HG03378 (cell line): ENCODE data around the gene KLHL21.
"Not testable (repeated sequence)": the region's sequence is repeated elsewhere in the genome, so short reads cannot be mapped to it uniquely, and the experiment has no call there.

Experiments used
- ATAC-seq: cut with Tn5 transposase; IDR thresholded peaks from one replicate; pipeline ENCODE4 v1.9.1; 2021; ENCODE audit warnings: mild to moderate bottlenecking, moderate library complexity; ENCODE audit not compliant: unreplicated experiment

KLHL21 gene, protein sequence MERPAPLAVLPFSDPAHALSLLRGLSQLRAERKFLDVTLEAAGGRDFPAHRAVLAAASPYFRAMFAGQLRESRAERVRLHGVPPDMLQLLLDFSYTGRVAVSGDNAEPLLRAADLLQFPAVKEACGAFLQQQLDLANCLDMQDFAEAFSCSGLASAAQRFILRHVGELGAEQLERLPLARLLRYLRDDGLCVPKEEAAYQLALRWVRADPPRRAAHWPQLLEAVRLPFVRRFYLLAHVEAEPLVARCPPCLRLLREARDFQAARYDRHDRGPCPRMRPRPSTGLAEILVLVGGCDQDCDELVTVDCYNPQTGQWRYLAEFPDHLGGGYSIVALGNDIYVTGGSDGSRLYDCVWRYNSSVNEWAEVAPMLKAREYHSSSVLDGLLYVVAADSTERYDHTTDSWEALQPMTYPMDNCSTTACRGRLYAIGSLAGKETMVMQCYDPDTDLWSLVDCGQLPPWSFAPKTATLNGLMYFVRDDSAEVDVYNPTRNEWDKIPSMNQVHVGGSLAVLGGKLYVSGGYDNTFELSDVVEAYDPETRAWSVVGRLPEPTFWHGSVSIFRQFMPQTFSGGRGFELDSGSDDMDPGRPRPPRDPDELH

DNA sequence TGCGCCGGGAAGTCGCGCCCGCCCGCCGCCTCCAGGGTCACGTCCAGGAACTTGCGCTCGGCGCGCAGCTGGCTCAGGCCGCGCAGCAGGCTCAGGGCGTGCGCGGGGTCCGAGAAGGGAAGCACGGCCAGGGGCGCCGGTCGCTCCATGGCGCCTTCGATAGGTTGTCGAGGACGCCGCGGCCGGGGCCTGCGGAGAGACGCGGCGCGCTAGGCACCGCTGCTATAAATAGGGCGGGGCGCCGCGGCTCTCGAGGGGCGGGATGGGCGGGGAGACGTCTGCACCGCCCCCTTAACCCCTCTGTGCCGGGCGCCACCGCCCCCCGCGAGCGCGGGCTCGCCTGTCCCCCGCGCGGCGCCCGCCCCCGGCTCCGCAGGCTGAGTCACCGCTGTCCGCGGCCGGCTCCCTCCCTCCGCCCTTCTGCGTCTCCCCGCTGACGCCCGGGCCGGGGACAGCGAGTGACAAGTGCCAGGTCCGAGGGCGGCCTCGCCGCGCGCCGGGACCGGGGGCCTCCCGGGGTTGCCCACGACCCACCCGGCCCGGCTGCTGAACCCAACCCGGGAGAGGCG lies at the start of gene KLHL21:
Gene KLHL21, minus strand, starts transcription at position 201 of the 569 bp plus-strand sequence. Its CDS starts 52 bp downstream, at position 149.
- peak; percentile 32 for ATAC-seq

DNA sequence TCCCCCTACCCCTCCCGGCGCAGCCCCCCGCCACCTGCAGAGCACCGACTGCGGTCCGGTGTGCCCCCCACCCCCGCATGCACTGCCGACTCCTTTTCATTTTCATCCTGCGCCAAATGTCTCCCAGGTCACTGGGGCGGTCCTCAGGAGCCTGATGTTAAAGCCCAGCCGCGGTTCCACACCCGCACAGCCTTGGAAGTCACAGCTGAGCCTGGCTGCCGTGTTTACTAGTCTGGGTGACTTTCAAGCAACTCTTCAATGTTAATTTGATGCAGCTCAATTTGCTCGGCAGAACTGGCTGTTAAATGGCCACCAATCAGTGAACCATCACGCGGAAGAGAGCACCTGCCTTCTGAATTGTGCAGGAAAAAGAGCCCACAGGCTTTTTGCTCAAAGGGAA lies 49.2 kb upstream of the KLHL21 start:
- ATAC-seq: no peak

DNA sequence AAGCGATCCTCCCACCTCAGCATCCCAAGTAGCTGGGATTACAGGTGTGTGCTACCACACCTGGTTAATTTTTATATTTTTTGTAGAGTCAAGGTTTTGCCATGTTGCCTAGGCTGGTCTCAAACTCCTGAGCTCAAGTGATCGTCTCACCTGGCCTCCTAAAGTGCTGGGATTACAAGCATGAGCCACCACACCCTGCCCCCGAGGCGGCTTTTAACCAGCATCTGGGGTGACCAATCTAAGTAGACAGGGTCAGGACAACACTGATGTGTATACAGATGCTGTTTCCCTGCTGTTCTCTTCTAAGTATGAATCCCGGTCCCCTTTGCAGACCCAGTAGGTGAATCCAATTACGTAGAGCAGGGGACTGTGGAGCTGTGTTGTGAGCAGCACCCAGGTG lies 45.9 kb upstream of the KLHL21 start:
- ATAC-seq: no peak

DNA sequence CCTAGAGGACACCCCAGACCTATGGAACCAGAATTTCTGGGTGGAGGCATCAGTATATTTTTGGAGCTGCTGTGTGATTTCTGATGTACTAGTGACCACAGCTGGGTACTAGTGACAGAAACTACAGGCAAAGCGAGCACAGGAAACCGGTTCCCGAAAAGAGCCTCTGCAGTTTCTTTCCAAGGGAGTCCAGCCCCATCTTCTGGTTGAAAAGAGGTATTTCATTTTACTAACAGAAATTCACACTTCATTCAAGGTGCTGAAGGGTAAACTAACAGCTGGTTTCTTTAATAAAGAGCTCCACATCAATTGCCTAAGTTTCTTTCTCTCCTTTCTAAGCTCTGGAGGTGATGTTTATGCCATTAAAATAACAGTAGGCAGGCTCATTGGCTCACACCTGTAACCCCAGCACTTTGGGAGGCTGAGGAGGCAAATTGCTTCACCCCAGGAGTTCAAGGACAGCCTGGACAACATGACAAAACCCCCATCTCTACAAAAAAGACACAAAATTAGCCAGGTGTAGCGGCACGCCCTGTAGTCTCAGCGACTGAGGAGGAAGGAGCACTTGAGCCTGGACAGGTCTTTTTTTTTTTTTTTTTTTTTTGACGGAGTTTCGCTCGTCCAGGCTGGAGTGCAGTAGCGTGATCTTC lies 44.0 kb upstream of the KLHL21 start:
- no peak for ATAC-seq

DNA sequence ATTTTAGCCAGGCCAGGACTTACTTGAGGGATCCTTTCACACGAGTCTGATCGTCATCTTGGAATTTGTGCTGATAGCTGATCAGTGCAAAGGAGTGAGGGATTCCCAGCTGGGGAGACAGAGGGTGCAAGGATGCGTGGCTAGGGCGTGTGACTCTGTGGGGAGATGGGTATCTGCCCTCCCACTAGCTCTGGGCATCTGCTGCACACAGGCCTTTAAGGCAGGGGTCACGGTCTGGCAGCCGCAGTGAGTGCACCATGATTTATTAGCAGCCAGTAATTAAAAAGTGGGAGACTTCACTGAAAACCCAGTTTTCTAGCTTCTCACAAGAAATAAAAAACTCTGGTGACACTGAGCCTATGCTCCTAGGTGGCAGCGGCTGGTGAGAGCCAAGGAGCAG lies 42.3 kb upstream of the KLHL21 start:
- ATAC-seq: no peak

DNA sequence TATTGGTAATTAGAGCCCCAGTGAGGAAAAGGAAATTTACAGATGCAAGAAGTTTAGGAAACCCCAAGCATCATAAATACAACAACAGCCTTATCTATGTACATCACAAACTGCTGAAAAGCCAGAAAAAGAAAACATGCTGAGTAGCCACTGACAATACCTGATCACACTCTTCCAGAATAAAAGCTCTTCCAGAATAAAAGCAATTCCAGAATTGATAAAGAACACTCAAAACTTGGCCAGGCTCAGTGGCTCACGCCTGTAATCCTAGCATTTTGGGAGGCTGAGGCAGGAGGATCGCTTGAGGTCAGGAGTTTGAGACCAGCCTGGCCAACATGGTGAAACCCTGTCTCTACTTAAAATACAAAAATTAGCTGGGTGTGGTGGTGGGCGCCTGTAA lies 38.2 kb upstream of the KLHL21 start:
- not testable (repeated sequence) for ATAC-seq

DNA sequence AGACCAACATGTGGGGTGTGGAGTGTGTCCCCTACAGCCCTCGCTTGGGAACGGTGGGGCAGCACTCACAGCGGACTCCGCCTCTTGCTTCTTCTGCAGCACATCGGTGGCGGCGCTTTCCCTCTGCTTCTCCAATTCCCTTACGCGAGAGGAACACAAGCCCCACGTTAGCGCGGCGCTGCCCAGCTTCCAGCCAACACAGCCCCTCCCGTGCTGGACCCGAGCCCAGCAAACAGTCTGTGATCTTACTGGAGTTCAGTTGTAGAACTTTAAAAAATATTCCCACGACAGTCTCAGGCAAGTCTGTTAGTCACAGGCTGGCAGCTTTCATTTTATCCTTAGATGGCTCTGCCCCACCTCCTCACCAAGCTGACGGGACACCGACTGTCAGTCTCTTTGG lies 35.6 kb upstream of the KLHL21 start:
- no peak for ATAC-seq

DNA sequence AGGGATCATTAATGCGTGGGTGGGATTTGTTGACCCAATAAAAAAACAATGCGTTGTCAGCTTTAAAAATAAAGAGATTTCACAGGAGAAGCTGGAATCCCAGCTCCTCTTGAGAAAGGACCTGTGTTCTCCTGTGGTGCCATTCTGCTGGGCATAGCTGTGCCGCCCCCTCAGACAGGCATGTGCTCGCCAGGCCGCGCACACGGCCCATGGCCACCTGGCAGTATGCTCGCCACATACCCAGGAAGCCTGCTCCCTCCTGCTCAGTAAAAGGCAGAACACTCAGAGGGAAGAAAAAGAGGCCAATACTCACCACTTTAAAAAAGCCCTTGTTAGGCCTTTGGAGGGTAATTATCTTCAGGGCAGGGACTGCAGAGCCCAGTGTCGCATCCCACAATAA lies 35.1 kb upstream of the KLHL21 start:
- ATAC-seq: no peak

DNA sequence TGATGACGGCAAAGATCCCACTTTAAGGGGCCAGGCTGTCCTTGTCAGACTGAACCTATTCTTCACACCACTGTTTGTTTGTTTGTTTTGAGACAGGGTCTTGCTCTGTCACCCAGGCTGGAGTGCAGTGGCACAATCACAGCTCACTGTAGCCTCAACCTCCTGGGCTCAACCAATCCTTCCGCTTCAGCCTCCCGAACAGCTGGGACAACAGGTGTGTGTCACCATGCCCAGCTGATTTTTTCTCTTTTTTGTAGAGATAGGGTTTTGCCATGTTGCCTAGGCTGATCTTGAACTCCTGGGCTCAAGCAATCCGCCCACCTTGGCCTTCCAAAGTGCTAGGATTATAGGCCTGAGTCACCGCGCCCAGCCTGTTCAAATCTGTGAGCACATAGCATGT lies 34.1 kb upstream of the KLHL21 start:
- not testable (repeated sequence) for ATAC-seq

DNA sequence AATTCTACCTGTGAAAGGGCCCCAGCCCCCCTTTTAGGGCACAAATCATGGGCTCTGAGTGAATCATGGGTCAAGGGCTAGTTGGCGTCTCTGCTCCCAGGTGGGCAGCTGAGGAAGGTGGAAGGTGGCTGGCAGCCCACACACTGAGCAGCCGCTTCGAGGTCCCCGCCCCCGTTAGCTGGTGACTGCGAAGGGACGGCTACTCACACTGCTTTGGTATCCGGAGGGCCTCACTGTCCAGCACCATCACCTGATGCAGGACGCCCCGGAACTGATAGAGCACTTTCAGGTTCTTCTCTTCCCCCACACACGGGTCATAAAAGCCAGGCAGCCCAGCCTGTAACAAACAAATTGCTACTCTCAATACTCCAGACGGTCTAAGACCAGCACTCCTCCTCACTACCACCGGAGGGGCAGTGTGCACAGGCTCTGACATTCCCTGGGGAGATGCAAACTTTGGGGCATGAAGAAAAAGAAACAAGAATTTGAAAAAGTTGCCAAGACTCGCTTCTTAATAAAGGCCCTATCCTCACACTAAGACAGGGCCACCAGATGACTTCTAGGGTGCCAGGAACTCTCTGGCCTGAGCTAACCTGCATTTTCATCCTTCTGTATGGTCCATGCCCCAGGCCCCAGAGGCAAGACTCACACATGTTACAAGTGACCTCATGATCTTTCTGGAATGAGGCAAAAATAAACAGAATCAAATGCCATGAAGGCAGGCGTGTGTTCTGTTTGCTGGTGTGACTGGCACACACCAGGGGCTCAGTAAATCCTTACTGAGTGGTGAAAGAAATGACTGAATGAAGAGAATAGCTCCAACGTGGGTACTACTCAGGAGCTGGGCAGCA lies 33.5 kb upstream of the KLHL21 start:
- ATAC-seq: no peak

DNA sequence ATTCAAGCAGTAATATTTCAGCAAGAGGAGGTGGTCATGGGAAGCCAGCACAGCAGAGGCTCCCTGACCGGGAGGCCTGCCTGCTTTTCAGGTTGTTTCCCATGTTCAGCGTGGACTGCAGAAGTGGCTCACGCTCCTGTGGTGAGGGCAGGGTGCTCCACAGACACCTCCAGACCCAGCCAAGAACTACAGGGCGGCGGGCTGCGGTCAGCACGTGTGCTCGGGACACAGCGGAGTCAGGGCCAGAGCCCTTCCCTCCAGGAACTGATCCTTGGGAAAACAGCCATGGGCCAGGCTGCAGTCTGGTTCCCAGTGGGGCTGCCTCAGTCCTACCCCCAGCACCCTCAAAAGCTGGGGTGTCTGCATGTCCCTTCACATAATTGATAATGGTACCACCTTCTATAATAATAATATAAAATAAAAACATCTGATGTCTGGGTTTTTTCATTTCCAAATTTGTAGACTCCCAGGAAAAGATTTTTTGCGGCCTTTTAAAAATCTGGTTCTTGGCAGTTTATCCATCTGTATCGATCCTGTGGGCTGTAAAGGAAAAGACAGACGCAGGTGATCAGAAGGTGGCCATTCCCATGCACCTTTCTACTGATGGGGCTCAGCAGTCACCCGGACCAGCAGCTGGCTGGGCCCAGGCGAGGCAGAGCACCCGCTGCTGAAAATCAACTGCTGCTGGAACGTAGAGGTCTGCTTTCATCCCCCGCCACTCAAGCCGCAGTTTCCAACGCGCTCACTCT lies 32.7 kb upstream of the KLHL21 start:
- ATAC-seq: no peak

DNA sequence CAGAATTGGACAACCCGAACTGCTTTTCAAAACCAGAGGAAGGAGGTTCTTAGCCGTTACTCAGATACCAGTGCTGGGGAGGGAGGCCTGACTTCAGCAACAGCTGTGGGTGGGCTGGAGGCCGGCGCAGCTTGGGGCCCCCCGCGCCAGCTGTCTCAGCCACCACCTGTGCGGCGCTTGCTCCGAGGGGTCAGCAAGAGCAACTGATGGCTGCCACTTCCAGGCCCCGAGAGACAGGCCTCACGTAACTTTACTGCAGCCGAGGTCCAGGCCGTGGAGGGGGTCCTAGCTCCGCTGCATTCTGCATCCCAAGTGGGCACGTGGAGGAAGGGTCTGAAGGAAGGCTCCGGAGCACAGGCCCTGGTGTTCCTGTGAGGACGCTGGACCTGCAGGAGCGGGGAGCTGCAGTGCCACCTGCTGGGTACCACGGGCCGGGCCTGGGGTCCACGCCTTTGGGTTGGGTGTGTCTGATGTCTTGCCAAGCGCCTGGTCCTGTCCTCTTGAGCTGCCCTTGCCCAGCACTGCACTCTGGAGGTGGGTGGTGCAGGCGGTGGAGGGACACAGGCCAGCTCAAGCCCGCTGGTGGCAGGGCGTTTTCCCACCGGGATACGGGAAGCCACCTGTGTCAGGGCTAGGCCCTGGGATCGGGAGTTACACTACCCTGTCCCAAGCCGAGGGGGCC lies 31.8 kb upstream of the KLHL21 start:
- ATAC-seq: no peak

DNA sequence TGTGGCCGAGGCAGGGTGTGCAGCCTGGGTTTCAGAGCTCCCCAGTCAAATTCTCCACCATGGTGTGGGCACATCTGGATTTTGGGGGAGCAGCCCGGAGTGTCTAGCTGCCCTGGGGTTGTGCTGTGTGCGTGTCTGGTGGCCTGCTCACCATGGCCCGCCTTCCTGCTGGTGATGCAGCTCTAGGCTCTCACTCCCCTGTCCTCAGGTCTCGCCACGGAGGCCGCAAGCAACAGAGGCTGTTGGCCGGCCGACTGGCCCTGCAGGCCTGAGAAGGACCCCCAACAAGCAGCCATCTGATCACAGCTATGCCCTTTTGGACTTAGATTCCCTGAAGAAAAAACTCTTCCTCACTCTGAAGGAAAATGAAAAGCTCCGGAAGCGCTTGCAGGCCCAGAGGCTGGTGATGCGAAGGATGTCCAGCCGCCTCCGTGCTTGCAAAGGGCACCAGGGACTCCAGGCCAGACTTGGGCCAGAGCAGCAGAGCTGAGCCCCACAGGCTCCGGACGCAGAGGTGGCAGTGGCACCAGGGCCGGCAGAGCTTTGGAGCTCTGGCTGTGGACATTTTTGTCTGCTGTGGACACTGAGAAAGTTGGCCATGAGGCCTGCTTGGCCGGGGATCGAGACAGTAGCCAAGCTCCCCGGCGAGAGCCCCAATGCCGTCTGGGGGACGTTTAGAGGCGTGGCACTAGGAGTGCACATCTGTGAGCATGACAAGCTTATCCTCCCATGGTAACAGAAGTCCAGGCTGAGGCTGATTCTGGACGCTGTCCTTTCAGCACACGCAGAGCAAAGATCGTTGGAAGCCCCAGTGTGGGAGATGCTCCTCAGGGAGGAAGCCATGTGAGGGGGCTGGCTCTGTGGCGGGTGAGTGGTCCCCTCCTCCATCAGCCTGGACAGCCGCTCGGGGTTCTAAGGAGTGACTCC lies 30.2 kb upstream of the KLHL21 start:
- ATAC-seq: no peak

DNA sequence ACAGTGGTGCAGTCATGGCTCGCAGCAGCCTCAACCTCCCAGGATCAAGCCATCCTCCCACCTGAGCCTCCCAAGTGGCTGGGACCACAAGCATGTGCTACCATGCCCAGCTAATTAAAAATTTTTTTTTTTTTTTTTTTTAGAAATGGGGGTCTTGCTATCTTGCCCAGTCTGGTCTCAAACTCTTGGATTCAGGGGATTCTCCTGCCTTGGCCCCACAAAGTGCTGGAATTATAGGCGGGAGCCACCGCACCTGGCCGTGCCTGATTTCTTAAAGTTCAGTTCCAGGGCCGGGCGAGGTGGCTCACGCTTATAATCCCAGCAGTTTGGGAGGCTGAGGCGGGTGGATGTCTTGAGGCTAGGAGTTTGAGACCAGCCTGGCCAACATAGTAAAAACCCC lies 28.4 kb upstream of the KLHL21 start:
- no peak for ATAC-seq

DNA sequence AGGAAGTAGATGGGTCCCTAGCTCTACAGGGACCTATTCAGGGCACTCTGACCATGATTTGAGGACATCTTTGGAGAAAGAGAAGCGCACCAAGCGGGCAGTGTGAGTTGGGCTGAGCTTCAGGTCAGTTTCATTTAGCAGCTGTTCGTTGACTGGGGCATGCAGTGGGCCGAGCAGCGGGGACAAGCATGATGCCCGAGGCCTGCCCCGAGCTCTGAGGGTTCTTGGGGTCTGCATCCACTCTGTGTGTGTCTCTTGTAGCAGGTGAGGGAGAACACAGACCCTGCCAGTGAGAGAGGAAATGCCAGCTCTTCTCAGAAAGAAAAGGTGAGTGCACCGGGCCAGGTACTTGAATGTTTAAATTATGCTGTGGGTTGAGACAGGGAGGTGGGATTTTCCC lies 27.4 kb upstream of the KLHL21 start:
- no peak for ATAC-seq

DNA sequence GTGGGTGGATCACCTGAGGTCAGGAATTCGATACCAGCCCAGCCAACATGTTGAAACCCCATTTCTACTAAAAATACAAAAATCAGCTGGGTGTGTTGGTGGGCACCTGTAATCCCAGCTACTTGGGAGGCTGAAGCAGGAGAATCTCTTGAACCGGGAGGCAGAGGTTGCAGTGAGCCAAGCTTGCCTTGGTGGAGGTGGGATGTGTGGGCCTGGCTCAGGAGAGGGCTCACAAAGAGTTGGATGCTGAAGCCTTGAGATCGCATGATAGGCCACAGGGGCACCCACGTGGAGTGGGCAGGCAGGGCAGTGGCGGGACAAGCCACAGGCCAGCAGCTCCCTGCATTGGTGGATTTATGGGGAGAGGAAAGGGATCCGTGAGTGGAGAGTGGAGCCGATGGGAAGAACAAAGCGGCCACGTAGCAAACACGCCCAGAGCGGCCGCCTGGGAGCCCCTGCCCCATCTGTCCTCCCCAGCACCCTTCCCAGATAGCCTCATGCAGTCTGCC lies 26.4 kb upstream of the KLHL21 start:
- ATAC-seq: no peak

DNA sequence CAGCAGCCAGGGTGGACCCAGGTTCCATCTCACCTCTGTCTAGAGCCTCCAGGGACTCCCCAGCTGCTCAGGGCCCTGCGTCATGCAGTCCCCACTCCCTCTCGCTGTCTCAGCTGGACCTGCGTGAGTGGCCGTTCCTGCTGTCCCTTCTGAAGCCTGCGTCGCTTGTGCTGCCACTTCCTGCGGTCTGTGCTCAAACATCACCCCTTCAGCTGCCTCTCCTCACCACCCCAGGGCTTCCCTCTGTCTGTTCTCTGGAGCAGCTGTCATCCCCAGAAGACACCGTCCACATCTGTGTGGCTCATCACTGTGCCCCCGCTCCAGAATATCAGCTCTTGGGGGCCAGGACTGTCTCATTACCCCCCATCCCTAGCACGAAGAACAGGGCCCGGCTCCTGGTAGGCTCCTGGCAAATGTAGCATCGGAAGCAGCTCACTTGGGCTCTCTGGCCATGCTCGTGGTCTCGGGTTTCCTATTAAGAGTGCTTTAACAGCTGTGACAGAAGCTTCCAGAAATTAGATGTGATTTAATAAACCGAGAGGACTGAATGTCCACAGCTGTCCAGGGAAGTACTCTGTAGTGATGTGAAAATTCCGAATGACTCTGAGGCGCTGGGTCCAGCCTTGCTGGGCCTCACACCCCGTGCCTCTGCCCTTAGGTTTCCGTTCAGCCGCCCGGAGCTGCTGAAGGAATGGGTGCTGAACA lies 25.3 kb upstream of the KLHL21 start:
- no peak for ATAC-seq

DNA sequence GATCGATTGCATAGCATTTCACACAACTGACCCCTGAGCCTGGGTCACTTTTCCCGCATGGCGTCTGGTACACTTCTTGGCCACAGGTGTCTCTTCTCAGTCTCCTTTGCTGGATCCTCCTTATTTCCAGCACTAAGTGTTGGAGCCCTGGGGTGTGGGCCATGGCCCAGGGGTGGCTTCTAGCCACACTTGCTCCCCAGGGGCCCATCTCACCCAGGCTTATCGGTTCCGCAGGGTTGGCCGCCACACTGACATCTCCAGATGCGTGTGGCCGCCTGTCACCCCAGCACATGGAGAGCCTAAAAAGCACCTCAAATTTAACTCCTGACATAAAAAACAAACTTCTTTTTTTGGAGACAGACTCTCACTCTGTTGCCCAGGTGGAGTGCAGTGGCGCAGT lies 24.4 kb upstream of the KLHL21 start:
- no peak for ATAC-seq
